Measurements from ENCODE around the gene BAK1. TPM values are rescaled to one million over a fixed set of nuclear protein-coding genes. Genes with fewer than 3 reads are reported as not detected.
A peak's percentile ranks its signal among the peaks of the same experiment; 100 is the strongest.

BAK1 gene
- polyA plus RNA-seq, 1 experiment: 24.5 TPM

DNA sequence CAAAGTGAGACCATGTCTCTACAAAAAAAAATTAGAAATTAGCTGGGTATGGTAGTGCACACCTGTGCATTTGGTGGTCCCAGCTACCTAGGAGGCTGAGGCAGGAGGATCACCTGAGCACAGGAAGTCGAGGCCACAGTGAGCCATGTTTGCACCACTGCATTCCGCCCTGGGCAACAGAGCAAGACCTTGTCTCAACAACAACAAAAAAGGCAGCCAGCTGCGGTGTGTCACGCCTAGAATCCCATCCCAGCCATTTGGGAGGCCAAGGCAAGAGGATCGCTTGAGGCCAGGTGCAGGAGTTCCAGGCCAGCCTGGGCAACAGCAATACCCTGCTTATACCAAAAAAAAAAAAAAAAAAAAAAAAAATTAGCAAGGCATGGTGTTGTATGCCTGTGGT is 1.1 kb upstream of the BAK1 start:
- ChIA-PET POLR2A (no interaction called here), CTCF (interaction anchor here (2.0 to 17.2 kb wide), 4 partner anchors 9 to 181 kb away, joined by 6 to 335 read pairs (median 8); partner anchors contain the start of gene UQCC2)
- Histone ChIP-seq H3K27me3 (ENCODE audit: control insufficient read depth, insufficient read depth, low read length) (no peaks in the 10 kb centered on the region), H3K36me3 (ENCODE audit: control insufficient read depth, insufficient read depth, low read length) (peaks cover 7% of the 10 kb centered on the region), H3K4me3 (ENCODE audit: low read depth, low read length) (no peak overlapping the region)
- TF ChIP-seq, protein P1, sequence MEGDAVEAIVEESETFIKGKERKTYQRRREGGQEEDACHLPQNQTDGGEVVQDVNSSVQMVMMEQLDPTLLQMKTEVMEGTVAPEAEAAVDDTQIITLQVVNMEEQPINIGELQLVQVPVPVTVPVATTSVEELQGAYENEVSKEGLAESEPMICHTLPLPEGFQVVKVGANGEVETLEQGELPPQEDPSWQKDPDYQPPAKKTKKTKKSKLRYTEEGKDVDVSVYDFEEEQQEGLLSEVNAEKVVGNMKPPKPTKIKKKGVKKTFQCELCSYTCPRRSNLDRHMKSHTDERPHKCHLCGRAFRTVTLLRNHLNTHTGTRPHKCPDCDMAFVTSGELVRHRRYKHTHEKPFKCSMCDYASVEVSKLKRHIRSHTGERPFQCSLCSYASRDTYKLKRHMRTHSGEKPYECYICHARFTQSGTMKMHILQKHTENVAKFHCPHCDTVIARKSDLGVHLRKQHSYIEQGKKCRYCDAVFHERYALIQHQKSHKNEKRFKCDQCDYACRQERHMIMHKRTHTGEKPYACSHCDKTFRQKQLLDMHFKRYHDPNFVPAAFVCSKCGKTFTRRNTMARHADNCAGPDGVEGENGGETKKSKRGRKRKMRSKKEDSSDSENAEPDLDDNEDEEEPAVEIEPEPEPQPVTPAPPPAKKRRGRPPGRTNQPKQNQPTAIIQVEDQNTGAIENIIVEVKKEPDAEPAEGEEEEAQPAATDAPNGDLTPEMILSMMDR (IDR thresholded peaks at IDR 0.05; ENCODE audit: insufficient read depth, low read depth, low read length): no peak
- no peak for DNase-seq (ENCODE audit: low read depth)

DNA sequence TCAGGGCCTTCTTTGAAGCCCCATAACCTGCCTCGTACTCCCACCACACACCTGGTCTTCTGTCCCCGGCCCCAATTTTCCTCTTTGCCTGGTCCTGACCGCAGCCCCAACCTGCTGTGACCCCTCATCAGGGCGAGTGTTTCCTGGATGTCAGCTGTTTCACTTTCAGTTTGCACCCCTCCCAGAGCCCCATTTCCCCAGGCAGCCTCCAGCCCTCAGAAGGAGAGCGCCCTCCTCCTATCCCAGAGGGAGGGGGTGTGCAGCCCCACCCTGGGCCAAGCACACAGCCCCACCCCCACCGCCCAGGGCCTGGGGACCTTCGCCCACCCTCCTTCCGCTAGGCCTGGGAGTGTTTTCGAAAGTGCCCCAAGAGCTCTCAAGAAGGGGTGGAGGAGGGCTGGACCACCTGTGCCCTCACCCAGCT is 1.5 kb downstream of the BAK1 start:
- peak overlapping the region; percentile 86 for H3K4me3 ChIP-seq (ENCODE audit: low read depth, low read length)
- H3K36me3 ChIP-seq (ENCODE audit: control insufficient read depth, insufficient read depth, low read length): peaks cover 25% of the 10 kb centered on the region
- ChIA-PET POLR2A (interaction anchor here (0.7 kb wide), 1 partner anchor 20 kb away, joined by 3 read pairs; no protein-coding TSS in a partner anchor), CTCF (interaction anchor here (0.7 to 17.2 kb wide), 3 partner anchors 12 to 127 kb away, joined by 3 to 335 read pairs (median 10); partner anchors contain the start of gene UQCC2)
- H3K27me3 ChIP-seq (ENCODE audit: control insufficient read depth, insufficient read depth, low read length): no peaks in the 10 kb centered on the region
- DNase-seq (ENCODE audit: low read depth): no peak
- TF ChIP-seq, protein P1 (IDR thresholded peaks at IDR 0.05; ENCODE audit: insufficient read depth, low read depth, low read length): no peak

DNA sequence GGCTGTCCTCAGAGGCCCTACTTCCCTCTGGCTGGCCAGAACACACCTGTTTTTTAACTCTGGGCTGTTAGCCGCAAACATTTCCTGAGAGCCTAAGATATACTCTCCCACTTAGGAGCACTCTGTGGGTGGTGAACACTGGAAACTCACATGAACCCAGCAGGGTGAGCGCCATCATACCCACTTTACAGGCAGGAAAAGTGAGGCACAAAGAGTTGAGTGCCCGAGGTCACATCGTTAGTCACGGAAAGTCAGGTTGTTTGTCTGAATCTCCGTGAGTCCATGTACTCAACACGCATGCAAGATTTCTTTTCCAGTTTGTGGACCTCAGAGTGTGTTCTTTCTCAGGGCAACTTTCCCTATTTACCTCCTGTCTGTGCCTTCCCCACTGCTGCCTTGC is 1.9 kb downstream of the BAK1 start:
- Histone ChIP-seq H3K36me3 (ENCODE audit: control insufficient read depth, insufficient read depth, low read length) (peaks cover 25% of the 10 kb centered on the region), H3K27me3 (ENCODE audit: control insufficient read depth, insufficient read depth, low read length) (no peaks in the 10 kb centered on the region), H3K4me3 (ENCODE audit: low read depth, low read length) (no peak overlapping the region; the same call in 1 of the 2 replicates)
- TF ChIP-seq, protein P1 (IDR thresholded peaks at IDR 0.05; ENCODE audit: insufficient read depth, low read depth, low read length): no peak
- no peak for DNase-seq (ENCODE audit: low read depth)
- ChIA-PET POLR2A (no interaction called here), CTCF (interaction anchor here (17.2 kb wide), 1 partner anchor 128 kb away, joined by 335 read pairs; the partner anchor contains the start of gene UQCC2)

DNA sequence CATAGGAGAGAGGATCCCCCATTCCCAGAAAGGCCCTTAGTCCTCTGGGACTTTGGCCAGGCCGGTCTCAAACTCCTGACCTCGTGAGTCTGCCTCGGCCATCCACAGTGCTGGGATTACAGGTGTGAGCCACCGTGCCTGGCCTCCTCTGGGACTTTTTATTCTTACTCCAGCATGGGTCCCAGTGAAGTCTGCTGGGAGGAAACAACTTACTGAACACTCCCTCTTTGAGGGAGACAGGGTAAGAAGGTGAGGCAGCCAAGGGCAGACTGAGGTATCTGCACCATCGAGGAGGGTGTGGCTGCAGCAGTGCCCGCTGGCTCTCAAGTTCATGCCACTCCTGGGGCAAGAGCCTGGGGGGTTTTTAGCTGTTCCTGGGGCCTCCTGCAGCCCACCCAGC is 2.4 kb downstream of the BAK1 start:
- Histone ChIP-seq H3K4me3 (ENCODE audit: low read depth, low read length) (no peak overlapping the region), H3K27me3 (ENCODE audit: control insufficient read depth, insufficient read depth, low read length) (no peaks in the 10 kb centered on the region), H3K36me3 (ENCODE audit: control insufficient read depth, insufficient read depth, low read length) (peaks cover 25% of the 10 kb centered on the region)
- TF ChIP-seq, protein P1 (IDR thresholded peaks at IDR 0.05; ENCODE audit: insufficient read depth, low read depth, low read length): no peak
- no peak for DNase-seq (ENCODE audit: low read depth)
- CTCF ChIA-PET: interaction anchor here (17.2 kb wide), 1 partner anchor 128 kb away, joined by 335 read pairs; the partner anchor contains the start of gene UQCC2
- POLR2A ChIA-PET: no interaction called here

DNA sequence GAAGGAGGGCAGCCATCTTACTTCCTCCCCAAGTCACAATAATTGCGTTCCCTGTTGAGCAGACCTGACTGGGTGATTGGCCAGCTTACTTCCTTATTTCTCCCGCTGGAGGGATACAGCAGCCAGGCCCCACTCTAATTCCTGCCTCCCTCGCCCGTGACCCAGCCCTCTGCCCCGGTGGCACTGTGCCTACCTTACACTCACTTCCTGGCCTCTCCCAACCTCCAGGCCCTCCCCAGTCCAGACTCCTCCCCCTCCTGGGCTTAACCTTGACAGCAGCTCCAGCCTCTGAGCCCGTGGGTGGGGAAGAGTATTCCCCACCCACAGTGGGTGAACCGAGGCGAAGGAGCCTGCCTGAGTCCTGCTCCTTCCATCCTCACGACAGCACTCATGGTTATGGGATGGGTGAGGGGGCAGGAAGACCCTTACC is 3.0 kb downstream of the BAK1 start:
- DNase-seq (ENCODE audit: low read depth): no peak
- H3K36me3 ChIP-seq (ENCODE audit: control insufficient read depth, insufficient read depth, low read length): peaks cover 25% of the 10 kb centered on the region
- H3K4me3 ChIP-seq (ENCODE audit: low read depth, low read length): no peak overlapping the region
- TF ChIP-seq, protein P1 (IDR thresholded peaks at IDR 0.05; ENCODE audit: insufficient read depth, low read depth, low read length): no peak
- POLR2A ChIA-PET: no interaction called here
- H3K27me3 ChIP-seq (ENCODE audit: control insufficient read depth, insufficient read depth, low read length): no peaks in the 10 kb centered on the region
- CTCF ChIA-PET: interaction anchor here (0.9 to 17.2 kb wide), 3 partner anchors 13 to 147 kb away, joined by 3 to 335 read pairs (median 3); partner anchors contain the start of gene UQCC2

Data from BJ (cell line).